ENCODE results near the gene DNAJC5G. TPM values are rescaled to one million over a fixed set of nuclear protein-coding genes. Genes with fewer than 3 reads are reported as not detected.

Gene DNAJC5G
- total and polyA plus RNA-seq, 2 of the 13 experiments (the other 11 are each of a cell fraction or from before 2014, with no cell fraction given) = 0.05 TPM; not detected in 1

DNA sequence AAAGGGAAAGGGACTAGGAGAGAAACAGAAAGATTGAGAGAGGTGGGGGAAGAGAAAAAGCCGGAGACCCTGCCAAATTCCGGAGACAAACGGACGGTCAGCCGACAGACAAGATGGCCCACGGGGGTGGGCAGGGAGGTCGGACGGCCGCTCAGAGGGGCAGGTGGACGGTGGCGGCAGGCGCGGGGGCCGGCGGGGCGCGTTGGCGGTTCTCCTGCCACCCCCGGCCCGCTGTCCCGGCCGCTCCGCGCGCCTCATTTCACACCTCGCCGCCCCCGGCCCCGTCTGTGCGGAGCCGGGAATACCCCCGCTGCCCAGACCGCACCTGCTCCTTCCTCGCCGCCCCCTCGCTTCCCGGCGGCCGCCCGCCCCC is 13.3 kb upstream of the DNAJC5G start:
- in situ Hi-C loops (cut with HindIII; ENCODE audit: extremely low pct_ligation_motif_present, low pct_unique_long_range_greater_than_20kb) = no loop called here
- Histone ChIP-seq H3K9me3 (ENCODE audit: low read length) (no peaks in the 10 kb centered on the region), H4K20me1 (ENCODE audit: insufficient read depth, low read length) (no peaks in the 10 kb centered on the region), H3K27ac (ENCODE audit: extremely low read length, insufficient read depth, low read length) (no peak overlapping the region), H3K79me2 (ENCODE audit: insufficient read depth, low read length) (no peaks in the 10 kb centered on the region), H3K9ac (ENCODE audit: insufficient read depth, low read depth, low read length) (no peak overlapping the region), H3K4me1 (ENCODE audit: insufficient read depth, low read length) (peaks cover 26% of the 10 kb centered on the region), H3K27me3 (ENCODE audit: control insufficient read depth in 1 of 2, insufficient read depth in 2 of 2, low read length in 2 of 2) (peaks cover 19 to 67% of the 10 kb centered on the region in 2 experiments), H3K4me2 (ENCODE audit: low read depth, low read length) (peak overlapping the region; percentile 92), H3K4me3 (replicated peaks in 1 of 3; ENCODE audit: insufficient read depth in 1 of 3, low read depth in 2 of 3, low read length in 3 of 3) (peak overlapping the region in 2 of 3 experiments; percentile 65 to 77; a peak in 4 of 6 replicates), H3K36me3 (replicated peaks in 1 of 2; ENCODE audit: control insufficient read depth in 1 of 2, insufficient read depth in 2 of 2, low read length in 2 of 2) (no peaks in the 10 kb centered on the region), H2AFZ (ENCODE audit: low read length) (no peak overlapping the region)
- ATAC-seq = no peak
- BruUV-seq (replicated peaks) = no TSS peak
- TF ChIP-seq, protein P1, sequence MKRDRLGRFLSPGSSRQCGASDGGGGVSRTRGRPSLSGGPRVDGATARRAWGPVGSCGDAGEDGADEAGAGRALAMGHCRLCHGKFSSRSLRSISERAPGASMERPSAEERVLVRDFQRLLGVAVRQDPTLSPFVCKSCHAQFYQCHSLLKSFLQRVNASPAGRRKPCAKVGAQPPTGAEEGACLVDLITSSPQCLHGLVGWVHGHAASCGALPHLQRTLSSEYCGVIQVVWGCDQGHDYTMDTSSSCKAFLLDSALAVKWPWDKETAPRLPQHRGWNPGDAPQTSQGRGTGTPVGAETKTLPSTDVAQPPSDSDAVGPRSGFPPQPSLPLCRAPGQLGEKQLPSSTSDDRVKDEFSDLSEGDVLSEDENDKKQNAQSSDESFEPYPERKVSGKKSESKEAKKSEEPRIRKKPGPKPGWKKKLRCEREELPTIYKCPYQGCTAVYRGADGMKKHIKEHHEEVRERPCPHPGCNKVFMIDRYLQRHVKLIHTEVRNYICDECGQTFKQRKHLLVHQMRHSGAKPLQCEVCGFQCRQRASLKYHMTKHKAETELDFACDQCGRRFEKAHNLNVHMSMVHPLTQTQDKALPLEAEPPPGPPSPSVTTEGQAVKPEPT (CRISPR knock-in tag; IDR thresholded peaks at IDR 0.05; ENCODE audit: low read depth) = no peak
- TF ChIP-seq ZNF891 (CRISPR knock-in tag; IDR thresholded peaks at IDR 0.05) = no peak
- TF ChIP-seq, protein P2, sequence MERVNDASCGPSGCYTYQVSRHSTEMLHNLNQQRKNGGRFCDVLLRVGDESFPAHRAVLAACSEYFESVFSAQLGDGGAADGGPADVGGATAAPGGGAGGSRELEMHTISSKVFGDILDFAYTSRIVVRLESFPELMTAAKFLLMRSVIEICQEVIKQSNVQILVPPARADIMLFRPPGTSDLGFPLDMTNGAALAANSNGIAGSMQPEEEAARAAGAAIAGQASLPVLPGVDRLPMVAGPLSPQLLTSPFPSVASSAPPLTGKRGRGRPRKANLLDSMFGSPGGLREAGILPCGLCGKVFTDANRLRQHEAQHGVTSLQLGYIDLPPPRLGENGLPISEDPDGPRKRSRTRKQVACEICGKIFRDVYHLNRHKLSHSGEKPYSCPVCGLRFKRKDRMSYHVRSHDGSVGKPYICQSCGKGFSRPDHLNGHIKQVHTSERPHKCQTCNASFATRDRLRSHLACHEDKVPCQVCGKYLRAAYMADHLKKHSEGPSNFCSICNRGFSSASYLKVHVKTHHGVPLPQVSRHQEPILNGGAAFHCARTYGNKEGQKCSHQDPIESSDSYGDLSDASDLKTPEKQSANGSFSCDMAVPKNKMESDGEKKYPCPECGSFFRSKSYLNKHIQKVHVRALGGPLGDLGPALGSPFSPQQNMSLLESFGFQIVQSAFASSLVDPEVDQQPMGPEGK (CRISPR knock-in tag; IDR thresholded peaks at IDR 0.05) = no peak
- no peak for TF ChIP-seq POLR2AphosphoS2 (IDR thresholded peaks at IDR 0.05; ENCODE audit: low read depth, low read length)
- TF ChIP-seq ZBTB3 (CRISPR knock-in tag; IDR thresholded peaks at IDR 0.05; ENCODE audit: borderline replicate concordance, low read depth) = no peak
- no peak for TF ChIP-seq ZNF235 (CRISPR knock-in tag; IDR thresholded peaks at IDR 0.05; ENCODE audit: borderline replicate concordance)
- TF ChIP-seq GTF2F1 (IDR thresholded peaks at IDR 0.05; ENCODE audit: low read length) = no peak
- TF ChIP-seq, protein P3, sequence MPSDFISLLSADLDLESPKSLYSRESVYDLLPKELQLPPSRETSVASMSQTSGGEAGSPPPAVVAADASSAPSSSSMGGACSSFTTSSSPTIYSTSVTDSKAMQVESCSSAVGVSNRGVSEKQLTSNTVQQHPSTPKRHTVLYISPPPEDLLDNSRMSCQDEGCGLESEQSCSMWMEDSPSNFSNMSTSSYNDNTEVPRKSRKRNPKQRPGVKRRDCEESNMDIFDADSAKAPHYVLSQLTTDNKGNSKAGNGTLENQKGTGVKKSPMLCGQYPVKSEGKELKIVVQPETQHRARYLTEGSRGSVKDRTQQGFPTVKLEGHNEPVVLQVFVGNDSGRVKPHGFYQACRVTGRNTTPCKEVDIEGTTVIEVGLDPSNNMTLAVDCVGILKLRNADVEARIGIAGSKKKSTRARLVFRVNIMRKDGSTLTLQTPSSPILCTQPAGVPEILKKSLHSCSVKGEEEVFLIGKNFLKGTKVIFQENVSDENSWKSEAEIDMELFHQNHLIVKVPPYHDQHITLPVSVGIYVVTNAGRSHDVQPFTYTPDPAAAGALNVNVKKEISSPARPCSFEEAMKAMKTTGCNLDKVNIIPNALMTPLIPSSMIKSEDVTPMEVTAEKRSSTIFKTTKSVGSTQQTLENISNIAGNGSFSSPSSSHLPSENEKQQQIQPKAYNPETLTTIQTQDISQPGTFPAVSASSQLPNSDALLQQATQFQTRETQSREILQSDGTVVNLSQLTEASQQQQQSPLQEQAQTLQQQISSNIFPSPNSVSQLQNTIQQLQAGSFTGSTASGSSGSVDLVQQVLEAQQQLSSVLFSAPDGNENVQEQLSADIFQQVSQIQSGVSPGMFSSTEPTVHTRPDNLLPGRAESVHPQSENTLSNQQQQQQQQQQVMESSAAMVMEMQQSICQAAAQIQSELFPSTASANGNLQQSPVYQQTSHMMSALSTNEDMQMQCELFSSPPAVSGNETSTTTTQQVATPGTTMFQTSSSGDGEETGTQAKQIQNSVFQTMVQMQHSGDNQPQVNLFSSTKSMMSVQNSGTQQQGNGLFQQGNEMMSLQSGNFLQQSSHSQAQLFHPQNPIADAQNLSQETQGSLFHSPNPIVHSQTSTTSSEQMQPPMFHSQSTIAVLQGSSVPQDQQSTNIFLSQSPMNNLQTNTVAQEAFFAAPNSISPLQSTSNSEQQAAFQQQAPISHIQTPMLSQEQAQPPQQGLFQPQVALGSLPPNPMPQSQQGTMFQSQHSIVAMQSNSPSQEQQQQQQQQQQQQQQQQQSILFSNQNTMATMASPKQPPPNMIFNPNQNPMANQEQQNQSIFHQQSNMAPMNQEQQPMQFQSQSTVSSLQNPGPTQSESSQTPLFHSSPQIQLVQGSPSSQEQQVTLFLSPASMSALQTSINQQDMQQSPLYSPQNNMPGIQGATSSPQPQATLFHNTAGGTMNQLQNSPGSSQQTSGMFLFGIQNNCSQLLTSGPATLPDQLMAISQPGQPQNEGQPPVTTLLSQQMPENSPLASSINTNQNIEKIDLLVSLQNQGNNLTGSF (CRISPR knock-in tag; IDR thresholded peaks at IDR 0.05) = no peak
- TF ChIP-seq ZNF33B (CRISPR knock-in tag; IDR thresholded peaks at IDR 0.05) = no peak
- TF ChIP-seq ASH2L (IDR thresholded peaks at IDR 0.05; ENCODE audit: insufficient read length, low read depth, low read length) = no peak
- no peak for TF ChIP-seq CBX1 (IDR thresholded peaks at IDR 0.05; ENCODE audit: low read depth)
- no peak for TF ChIP-seq ARNTL (CRISPR knock-in tag; IDR thresholded peaks at IDR 0.05)
- no peak for TF ChIP-seq CC2D1A (CRISPR knock-in tag; IDR thresholded peaks at IDR 0.05)
- no peak for TF ChIP-seq ZFP41 (CRISPR knock-in tag; IDR thresholded peaks at IDR 0.05; ENCODE audit: borderline replicate concordance)
- TF ChIP-seq KMT2A (CRISPR knock-in tag; IDR thresholded peaks at IDR 0.05) = no peak
- FAIRE-seq = no peak
- no peak for DNase-seq (ENCODE audit: low spot score)
- intact Hi-C loops (cut with micrococcal nuclease; ENCODE audit: unreplicated experiment) = no loop called here
- POLR2A ChIA-PET = interaction anchor here (1.2 to 1.9 kb wide), 2 partner anchors 11 to 31 kb away, joined by 5 read pairs; no protein-coding TSS in a partner anchor
- WGBS (ENCODE audit: low lambda C conversion rate) = 26% methylated on average over 17 of the region's 40 CpGs
- CTCF ChIA-PET (ENCODE audit: low intra/inter-chr PET ratio, low total read pairs) = interaction anchor here (1.0 kb wide), 1 partner anchor 41 kb away, joined by 5 read pairs; no protein-coding TSS in a partner anchor
